OCI-LY7 (cell line): ENCODE data around the gene AP1M2. TPM values are rescaled to one million over a fixed set of nuclear protein-coding genes. Genes with fewer than 3 reads are reported as not detected.

Source experiments
- BruUV-seq: library from RNA; stranded (reverse); fragments of 400-500 nt; replicated peaks from 2 replicates; lab custom pipeline; 2021; lab: Mats Ljungman, UMichigan
- CTCF ChIA-PET: fragments of 300-600 bp; sonication (Branson Sonifier 250); formaldehyde crosslinking; loops from one replicate; lab custom pipeline; 2022; ENCODE audit warnings: antibody characterized with exemption; ENCODE audit not compliant: unreplicated experiment; lab: Charles Lee
- POLR2A ChIA-PET: fragments of 300-600 bp; sonication (Branson Sonifier 250); formaldehyde crosslinking; loops from one replicate; lab custom pipeline; 2022; ENCODE audit warnings: antibody characterized with exemption; lab: Charles Lee
- DNase-seq: peaks from one replicate; pipeline ENCODE4 v3.0.0-alpha.2; 2015; ENCODE audit warnings: low spot score
- H2AFZ ChIP-seq: fragments of 200-600 bp; sonication (generic), shearing (Covaris generic); 2 replicates; pipeline ENCODE4 v1.6.1; 2014; ENCODE audit warnings: mild to moderate bottlenecking, antibody characterized with exemption, low read length, moderate library complexity
- H3K27ac ChIP-seq: fragments of 200-600 bp; sonication (generic); 2 replicates; pipeline ENCODE4 v1.5.1; 2014; ENCODE audit warnings: mixed run types, low read depth, mild to moderate bottlenecking, moderate library complexity, low read length, inconsistent platforms; ENCODE audit not compliant: poor library complexity, severe bottlenecking
- H3K36me3 ChIP-seq: fragments of 200-600 bp; sonication (generic); 2 replicates; pipeline ENCODE4 v1.6.1; 2014; ENCODE audit warnings: mild to moderate bottlenecking, antibody characterized with exemption, low read length, moderate library complexity, mixed read lengths; ENCODE audit not compliant: insufficient read depth
- H3K4me1 ChIP-seq: fragments of 200-600 bp; sonication (generic); 2 replicates; pipeline ENCODE4 v1.5.1; 2014; ENCODE audit warnings: mild to moderate bottlenecking, low read length; ENCODE audit not compliant: insufficient read depth, poor library complexity, severe bottlenecking
- H3K4me2 ChIP-seq: fragments of 200-600 bp; sonication (generic); 2 replicates; pipeline ENCODE4 v1.6.1; 2014; ENCODE audit warnings: mild to moderate bottlenecking, low read length
- H3K4me3 ChIP-seq: fragments of 200-600 bp; sonication (generic); 2 replicates; pipeline ENCODE4 v1.5.1; 2014; ENCODE audit warnings: mild to moderate bottlenecking, low read depth, low read length; ENCODE audit not compliant: poor library complexity, severe bottlenecking
- H3K79me2 ChIP-seq: fragments of 200-600 bp; sonication (generic); 2 replicates; pipeline ENCODE4 v1.6.1; 2016; ENCODE audit warnings: low read depth, mild to moderate bottlenecking, low read length, moderate library complexity, mixed read lengths; ENCODE audit not compliant: insufficient read depth
- H3K9me2 ChIP-seq: fragments of 200-600 bp; sonication (generic); 2 replicates; pipeline ENCODE4 v1.6.1; 2016; ENCODE audit warnings: mild to moderate bottlenecking, low read length, mixed read lengths; ENCODE audit not compliant: insufficient read depth
- H3K9me3 ChIP-seq: fragments of 200-600 bp; sonication (generic); 2 replicates; pipeline ENCODE4 v1.6.1; 2014; ENCODE audit warnings: mild to moderate bottlenecking, mixed run types, low read length, mixed read lengths
- H4K20me1 ChIP-seq: fragments of 200-600 bp; sonication (generic); 2 replicates; pipeline ENCODE4 v1.6.1; 2014; ENCODE audit warnings: mild to moderate bottlenecking, antibody characterized with exemption, low read length, moderate library complexity, mixed read lengths; ENCODE audit not compliant: insufficient read depth
- CTCF ChIP-seq: fragments of 200-600 bp; sonication (generic); conservative IDR thresholded peaks from 2 replicates; pipeline ENCODE4 v1.5.1; 2014; ENCODE audit warnings: mild to moderate bottlenecking, antibody characterized with exemption, low read length, moderate library complexity, mixed read lengths
- EZH2phosphoT487 ChIP-seq: fragments of 200-600 bp; sonication (generic); IDR thresholded peaks from 2 replicates; pipeline ENCODE4 v1.6.1; 2018; ENCODE audit warnings: low read depth, borderline replicate concordance, mild to moderate bottlenecking, mixed run types, antibody characterized with exemption, low read length, moderate library complexity, mixed read lengths
- intact Hi-C: fragments of 100-400 bp; cut with micrococcal nuclease; formaldehyde crosslinking; loops from one replicate; pipeline ENCODE4 v1.10.0; 2022; ENCODE audit not compliant: unreplicated experiment
- total RNA-seq, 2 experiments: library from RNA; depleted of rRNA in 1 of 2; stranded (reverse); fragments of >200 nt in 1 of 2; shearing (Covaris generic) in 1 of 2; gene quantifications; 2 replicates each; pipeline ENCODE4 v1.2.3, GENCODE V29; 2014 to 2022

Gene AP1M2
- total RNA-seq, 2 experiments from 2014 or later = 0.44 TPM; not detected in 1

GRCh38 chr19:10550336-10550735, 36.8 kb downstream of the AP1M2 start:
- no peak for DNase-seq

GRCh38 chr19:10549733-10550132, 37.4 kb downstream of the AP1M2 start:
- no peak overlapping the region for H3K27ac ChIP-seq
- CTCF ChIA-PET = no interaction called here

More at GRCh38 chr19:10550336-10550735, 36.8 kb downstream of the AP1M2 start:
- Histone ChIP-seq H2AFZ (no peak overlapping the region), H3K4me1 (peaks cover 35% of the 10 kb centered on the region), H3K79me2 (no peaks in the 10 kb centered on the region; the same call in 1 of the 2 replicates), H3K36me3 (peaks cover 76% of the 10 kb centered on the region), H3K9me3 (no peaks in the 10 kb centered on the region), H3K27ac (no peak overlapping the region), H3K9me2 (no peaks in the 10 kb centered on the region), H3K4me3 (no peak overlapping the region), H4K20me1 (no peaks in the 10 kb centered on the region), H3K4me2 (no peak overlapping the region)
- intact Hi-C loops = no loop called here
- no TSS peak for BruUV-seq
- ChIA-PET POLR2A (interaction anchor here (0.9 kb wide), 1 partner anchor 14 kb away, joined by 3 read pairs; no protein-coding TSS in a partner anchor), CTCF (no interaction called here)
- TF ChIP-seq CTCF = no peak
- TF ChIP-seq EZH2phosphoT487 = no peak

More at GRCh38 chr19:10549733-10550132, 37.4 kb downstream of the AP1M2 start:
- H4K20me1 ChIP-seq = no peaks in the 10 kb centered on the region
- H3K9me3 ChIP-seq = no peaks in the 10 kb centered on the region
- H3K4me2 ChIP-seq = no peak overlapping the region
- no peak for TF ChIP-seq CTCF
- no peak for TF ChIP-seq EZH2phosphoT487
- BruUV-seq = no TSS peak
- DNase-seq = no peak
- peaks cover 5% of the 10 kb centered on the region; the same call in 1 of the 2 replicates for H3K79me2 ChIP-seq
- POLR2A ChIA-PET = no interaction called here
- peaks cover 35% of the 10 kb centered on the region for H3K4me1 ChIP-seq
- no peak overlapping the region for H2AFZ ChIP-seq
- H3K36me3 ChIP-seq = peaks cover 70% of the 10 kb centered on the region
- H3K9me2 ChIP-seq = no peaks in the 10 kb centered on the region
- intact Hi-C loops = no loop called here
- H3K4me3 ChIP-seq = no peak overlapping the region
